SH-SY5Y (cell line): ENCODE measurements around the gene ADCY5.

Source experiments
- GATA2 ChIP-seq: IDR thresholded peaks from 2 replicates; pipeline ENCODE4 v1.6.1; 2011; ENCODE audit warnings: mild to moderate bottlenecking, low read depth, low read length
- GATA3 ChIP-seq: IDR thresholded peaks from 2 replicates; pipeline ENCODE4 v1.6.1; 2011; ENCODE audit warnings: low read depth, mild to moderate bottlenecking, low read length, moderate library complexity

GRCh38 chr3:123383091-123384053 is 65.5 kb downstream of the ADCY5 start:
- TF ChIP-seq GATA2 (no peak), GATA3 (no peak)
